HG03571 (cell line): ENCODE measurements around the gene GATA5.
"Not testable (repeated sequence)": the region's sequence is repeated elsewhere in the genome, so short reads cannot be mapped to it uniquely, and the experiment has no call there.

ENCODE experiments used
- ATAC-seq: cut with Tn5 transposase; IDR thresholded peaks from one replicate; pipeline ENCODE4 v1.9.1; 2021; ENCODE audit not compliant: unreplicated experiment

Gene GATA5

DNA sequence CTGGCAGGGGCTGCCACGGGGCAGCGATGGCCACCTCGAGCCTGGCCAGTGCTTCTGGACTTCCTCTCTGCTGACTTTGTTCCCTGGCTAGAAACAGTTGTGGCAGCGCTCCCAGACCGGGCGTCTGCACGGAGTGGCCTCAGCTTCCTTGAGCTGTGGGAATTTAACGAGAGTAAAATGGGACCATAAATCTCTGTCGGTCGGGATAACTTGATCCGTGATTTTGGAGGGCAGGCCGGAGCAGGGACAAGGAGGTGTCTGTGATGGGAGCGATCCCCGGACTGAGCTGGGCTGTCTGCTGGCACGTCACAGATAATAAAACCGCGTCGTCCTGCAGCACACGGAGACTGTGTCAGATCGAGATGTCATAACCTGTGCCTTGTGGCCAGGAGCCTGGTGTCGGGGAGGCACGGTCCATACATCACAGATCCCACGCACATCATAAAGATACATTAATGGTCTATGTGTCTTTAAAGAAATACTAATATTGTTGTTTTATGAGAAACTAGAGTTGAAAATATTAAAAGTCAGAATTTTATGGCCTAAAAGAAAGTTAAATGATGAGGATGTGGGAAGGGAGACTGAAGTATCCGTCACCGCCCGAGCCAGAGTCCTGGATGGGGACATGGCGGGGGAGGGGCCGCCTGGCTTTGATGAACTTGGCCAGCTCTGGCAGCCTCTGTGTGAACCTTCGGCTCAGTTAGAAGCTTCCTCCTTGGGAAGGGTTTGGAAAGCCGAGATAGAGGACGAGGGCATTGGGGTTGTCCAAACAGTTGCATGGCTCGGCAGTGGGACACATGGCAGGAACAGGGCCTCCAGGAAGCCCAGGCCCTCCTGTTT lies 41.9 kb downstream of the GATA5 start:
- ATAC-seq, result no peak

DNA sequence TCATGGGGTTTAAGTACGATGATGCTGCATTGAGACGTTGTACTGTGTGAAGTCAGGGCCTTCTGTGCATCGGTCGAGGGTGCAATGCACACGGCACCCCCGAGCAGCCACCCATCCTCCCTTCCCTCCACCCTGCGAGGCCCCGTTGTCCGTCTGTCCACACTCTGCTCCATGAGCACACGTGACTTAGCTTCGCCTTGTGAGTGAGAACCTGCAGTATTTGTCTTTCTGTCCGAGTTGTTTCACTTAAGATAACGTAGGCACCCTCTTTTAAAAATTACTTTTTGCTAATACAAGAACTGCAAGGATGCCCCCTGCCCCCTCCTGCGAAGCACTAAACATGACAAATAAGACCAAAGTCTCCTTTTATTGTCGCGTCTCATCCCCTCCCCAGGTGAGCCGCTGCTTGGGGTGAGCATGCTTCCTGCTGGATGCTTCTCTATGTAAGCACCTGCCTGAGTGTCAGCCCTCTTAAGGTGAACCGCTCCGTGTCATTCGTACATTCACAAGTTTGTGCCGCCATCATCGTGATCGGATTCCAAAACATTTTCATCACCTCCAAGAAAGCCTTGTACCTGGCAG lies 44.8 kb downstream of the GATA5 start:
- ATAC-seq, result no peak

DNA sequence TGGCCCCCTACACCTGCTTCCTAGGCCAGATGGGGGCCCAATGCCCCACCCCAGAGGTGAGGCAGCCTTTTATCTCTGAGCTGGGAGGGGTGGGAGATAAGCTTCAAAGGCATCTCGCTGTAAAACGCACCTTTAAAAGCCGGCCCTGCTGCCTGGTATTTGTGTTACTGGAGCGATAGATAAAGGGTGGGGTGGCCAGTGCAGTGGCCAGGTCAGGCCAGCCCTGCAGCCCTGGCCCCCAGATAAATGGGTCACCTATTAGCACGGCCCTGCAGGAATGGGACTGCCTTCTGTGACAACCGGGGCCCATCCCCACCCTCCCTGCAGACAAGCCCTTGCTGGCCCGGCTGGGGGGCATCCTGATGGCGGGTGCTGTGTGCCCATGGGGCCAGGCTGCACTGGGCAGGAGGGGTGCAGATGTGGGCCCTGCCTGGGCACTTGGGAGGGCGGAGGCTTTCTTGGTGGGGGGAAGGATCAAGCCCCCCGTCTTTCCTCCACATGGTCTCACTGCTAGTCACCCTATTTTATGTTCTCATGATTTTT lies 45.4 kb downstream of the GATA5 start:
- ATAC-seq, result no peak

DNA sequence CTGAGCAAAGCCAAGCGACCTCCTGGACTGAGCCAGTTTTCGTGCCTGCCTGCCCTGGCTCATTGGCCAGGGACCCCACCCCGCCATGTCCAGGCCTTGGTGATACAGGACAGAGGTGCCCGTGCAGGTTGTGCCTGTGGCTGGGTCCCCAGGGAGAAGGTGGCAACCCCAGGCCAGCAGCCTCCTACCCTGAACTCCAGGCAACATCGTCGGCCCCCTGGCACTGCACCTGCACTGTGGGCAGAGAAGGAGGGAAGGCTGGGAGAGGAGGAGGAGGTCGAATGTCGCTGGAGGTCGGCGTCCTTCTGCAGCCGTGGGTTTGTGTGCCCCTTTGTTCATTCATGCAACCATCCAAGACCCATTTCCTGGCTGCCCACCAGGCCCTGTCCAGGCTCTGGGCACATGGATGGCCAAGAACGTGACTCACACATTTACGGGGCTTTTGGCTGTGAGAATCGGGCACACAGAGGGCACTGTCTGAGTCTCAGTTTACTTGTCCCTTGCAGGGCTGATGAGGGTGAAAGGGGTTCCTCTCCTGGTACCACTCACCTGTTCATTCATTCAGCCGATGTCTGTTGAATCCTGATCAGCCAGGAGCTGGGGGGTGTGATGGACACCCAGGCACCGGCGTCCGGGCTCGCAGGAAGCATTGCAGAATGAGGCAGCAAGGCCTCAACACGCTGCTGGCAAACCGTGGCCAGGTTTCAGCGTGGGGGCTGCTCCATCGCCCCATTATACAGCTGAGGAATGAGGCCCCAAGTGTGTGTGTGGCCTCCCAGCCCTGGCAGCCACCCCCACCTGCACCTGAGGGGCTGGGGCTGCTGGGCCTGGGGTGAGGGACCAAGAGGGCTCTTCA lies 46.1 kb downstream of the GATA5 start:
- no peak for ATAC-seq

DNA sequence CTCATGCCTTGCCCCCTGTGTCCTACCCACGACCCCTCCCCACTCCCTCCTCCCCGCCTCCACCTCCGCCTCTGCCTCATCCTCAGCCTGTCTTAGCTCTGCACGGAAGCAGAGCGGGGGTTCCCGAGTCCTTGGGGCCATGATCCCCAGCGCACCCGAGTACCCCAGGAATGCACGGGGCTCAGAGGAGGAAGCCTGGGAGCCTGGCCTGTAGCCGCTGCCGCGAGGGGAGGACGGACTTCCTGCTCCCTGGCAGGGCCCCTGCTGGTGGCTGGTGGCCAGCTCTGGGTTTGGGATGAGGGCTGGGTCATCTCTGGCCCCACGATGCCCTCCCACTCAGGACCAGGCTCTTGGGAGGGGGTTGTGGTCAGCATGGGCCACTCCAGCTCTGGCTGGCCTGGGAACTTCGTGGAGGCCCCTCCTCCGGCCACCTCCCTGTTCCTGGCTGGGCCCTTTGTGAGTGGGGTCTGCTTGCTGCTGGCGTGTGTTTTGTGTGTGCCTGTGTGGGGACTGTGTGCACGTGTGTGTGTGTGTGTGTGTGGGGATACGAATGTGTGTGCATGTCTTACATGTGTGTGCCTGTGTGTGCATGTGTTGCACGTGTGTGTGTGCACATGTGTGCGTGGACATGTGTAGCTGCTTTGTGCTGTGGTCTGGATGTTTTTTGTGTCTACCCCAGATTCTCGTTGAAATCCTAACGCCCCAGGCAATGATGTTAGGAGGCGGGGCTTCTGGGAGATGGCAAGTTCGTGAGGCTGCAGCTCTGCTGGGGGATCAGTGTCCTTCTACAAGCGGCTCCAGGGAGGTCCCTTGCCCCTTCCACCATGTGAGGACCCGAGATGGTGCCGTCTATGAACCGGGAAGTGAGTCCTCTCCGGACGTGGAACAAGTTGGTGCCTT lies 47.1 kb downstream of the GATA5 start:
- ATAC-seq, result no peak

DNA sequence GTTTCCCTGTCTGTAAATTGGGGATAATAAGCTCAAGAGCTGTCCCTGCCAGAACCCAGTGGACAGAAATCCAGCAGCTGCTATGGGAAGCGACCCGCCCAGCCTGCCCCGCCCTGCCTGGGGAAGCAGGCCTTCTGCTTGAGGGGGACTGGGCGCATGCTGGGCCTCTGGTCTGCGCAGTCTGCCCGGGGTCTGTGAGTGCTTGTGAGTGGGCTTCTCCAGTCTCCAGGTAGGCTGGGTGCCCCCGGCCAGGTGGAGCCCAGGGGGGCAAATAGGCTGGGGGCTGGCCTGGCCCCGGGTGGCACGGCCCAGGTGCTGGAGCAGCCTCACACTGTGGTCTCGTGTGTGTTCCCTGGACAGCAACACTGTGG lies 47.8 kb downstream of the GATA5 start:
- ATAC-seq, result no peak

DNA sequence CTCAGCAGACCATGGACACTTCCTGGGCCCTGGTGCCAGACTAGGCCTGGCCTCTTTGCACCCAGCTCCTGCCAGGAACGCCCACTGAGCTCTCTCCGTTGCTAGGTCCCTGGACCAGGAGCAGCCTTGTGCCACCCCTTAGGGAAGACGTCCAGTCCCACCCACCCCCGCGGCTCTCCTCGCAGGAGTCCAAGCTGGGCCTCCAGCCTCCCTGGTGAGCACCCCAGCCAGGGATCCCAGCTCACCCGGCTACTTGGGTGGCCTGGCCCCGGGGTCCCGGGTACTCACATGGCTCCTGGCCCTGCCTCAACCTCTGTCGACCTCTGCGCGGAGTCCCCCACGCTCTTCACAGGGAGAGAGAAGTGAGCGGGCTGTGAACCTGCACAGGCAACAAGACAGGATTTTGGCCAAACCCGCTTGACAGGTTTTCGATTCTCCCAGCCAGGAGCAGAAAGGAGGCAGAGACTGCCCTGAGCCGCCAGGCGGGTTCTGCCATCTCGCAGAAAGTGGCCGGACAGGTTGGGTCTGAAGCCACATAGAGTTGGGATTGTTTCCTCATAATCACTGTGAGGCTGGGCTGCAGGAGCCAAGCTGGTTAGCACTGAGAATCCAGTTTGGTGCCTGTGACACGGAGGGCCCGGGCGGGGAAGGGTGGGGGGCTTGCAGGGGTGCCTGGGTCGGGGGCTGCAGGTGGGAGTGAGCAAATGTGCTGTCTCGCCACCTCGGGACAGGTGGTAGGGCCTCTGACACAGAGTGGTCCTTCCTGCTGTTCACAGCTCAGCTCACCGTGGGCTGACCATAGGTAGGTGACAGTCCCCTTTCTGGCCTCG lies 48.4 kb downstream of the GATA5 start, which contains the start of gene RBBP8NL:
TSS of gene RBBP8NL (minus strand) at position 368 of the 830 bp plus-strand sequence. CDS start 7,892 bp downstream, outside the sequence.
- ATAC-seq, result no peak

DNA sequence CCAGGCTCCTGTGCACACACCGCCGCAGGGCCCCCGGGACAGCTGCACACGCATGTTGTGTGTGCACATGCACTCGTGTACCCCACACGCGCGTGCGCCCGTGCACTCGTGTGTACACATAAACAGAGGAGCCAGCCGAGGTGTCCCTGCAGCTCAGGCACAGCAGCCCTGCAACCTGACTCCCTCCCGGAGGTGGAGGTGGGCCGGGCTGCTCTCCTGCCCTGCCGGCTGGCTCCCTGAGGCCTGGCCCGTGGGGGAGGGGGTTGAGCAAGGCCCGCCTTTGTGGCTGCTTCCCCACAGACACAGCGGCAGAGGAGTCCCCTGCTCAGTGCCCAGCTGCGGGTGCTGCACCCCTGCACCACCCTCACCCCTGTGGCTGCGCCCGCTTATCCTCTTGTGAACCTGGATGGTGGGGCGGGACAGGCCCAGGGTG lies 49.1 kb downstream of the GATA5 start:
- no peak for ATAC-seq

DNA sequence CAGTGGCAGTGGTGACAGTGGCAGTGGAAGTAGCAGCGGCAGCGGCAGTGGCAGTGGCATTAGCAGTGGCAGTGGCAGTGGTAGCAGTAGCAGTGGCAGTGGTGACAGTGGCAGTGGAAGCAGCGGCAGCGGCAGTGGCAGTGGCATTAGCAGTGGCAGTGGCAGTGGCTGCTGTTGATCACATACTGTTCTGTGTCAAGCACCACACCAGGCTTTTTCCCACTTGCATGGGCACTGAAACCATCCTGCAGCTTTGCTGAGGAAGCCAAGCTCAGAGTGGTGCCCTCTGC lies 49.8 kb downstream of the GATA5 start:
- ATAC-seq, result not testable (repeated sequence)

DNA sequence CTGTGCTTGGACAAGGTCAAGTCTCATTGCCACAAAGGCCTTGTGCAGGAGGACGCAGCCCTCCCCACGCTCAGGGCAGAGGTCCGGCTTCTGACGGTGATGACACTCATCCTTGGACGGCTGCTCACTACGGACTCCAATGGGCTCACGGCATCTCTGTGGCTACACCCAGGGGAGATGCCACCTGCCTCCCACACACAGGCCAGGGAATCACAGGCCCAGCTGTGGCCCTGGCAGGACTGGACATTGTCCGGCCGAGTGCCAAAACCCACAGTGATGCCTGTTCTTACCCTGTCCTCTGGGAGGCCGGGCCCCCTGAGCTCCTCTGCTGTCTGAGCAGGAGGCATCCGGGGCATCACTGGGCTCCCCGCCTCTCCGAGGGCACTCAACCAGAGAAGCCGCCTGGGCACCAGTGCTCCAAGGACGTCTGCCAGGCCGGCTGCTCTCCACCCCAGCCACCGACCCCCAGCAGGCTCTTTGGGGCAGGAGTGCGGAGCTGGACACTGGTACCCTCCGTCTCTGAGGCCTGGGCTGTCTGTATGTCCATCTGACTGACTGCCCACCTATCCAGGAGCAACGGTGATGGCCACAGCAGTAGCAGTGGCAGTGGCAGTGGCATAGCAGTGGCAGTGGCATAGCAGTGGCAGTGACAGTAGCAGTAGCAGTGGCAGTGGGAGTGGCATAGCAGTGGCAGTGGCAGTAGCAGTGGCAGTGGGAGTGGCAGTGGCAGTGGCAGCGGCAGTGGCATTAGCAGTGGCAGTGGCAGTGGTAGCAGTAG lies 50.3 kb downstream of the GATA5 start:
- ATAC-seq, result no peak

DNA sequence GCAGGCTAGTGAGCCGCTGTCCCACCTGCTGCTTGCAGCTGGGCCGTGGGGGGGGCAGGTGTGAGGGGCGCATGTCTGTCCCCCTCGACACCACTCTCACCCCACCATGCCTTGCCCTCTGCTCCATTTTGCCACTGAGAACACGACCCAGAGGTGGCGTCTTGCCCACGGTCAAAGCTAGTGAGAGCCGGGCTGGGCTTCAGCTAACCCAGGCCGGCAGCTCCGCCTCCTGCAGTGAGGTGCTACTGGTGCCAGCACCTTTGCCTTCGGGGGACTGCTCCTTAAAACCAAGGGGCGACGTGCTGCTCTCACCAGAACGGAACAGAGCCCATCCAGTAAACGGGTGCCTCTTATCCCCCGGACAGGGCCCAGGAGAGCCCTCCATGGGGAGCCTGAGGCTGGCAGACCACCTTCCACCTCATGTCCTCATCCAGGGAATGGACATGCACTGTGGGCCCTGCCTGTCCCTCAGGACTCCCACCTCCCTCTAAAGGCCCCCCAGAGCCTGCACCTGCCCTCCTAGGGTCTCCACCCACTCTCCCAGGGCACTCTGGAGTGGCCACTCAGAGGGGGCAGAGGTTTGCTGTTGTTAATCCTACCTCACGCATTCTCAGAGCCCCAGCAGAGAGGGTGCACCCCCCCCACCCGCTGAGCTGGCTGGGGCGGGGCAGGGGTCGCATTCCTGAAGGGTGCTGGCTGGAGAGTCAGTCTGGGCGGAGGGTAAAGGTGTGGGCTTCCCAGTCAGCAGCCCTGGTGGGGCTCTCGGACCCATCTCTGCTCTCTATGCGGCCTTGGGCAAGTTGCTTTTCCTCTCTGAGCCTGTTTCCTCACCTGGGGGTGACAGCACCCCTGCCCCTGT lies 51.3 kb downstream of the GATA5 start:
- no peak for ATAC-seq

DNA sequence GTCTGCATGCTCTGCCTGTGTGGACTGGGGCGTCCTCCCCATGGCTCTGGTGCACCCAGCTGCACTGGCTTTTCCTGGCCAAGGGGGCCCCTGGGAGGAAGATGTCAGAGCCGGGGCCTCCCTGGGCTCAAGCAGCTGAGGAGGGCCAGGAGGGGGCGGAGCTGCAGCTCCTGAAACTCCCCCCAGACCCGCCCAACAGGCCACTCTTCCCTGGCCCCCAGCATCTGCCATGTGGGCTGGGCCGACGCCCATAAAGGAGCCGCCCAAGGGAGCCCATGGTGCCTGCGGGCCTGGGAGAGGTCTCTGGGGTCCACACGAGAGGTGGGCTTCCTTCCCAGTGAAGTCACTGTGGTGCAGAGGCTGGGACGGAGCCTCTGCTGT lies 52.5 kb downstream of the GATA5 start:
- no peak for ATAC-seq

DNA sequence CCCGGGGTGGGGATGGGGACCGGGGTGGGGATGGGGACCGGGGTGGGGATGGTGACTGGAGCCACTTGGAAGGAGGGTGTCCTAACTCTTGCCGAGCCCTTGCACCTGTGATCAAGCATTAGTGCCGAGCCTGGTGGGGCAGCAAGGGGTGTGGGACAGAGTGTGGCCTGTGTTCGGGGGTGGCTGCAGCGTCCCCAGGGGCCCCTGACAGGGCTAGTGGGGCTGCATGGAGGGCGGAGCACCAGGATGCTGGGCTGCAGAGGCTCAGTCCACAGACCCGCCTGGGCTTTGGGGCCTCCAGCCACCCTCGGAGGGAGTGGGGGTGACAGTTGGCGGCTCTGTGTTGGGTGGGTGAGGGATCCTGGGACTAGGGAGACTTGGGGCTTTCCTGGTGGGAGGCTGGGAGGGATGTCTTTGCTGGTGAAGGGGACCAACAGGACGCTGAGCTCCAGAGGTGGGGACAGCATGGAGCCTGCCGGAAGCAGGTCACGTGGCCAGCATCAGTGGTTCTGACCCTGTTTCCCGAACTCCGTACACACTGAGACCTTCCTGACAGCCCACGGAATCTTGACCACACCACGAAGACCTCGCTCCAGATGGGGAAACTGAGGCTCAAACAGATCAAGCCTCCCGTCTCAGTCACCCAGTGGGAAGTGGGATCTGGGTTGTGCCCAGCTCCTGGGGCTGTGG lies 53.0 kb downstream of the GATA5 start:
- ATAC-seq, result no peak

DNA sequence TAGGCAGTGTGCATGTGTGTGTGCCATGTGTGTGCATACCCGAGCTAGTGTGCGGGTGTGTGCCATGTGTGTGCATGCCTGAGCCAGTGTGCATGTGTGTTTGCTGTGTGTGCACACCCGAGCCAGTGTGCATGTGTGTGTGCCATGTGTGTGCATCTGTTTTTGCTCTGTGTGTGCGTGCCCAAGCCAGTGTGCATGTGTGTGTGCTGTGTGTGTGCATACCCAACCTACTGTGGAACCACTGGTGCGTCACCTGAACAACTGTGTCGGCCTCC lies 54.1 kb downstream of the GATA5 start:
- no peak for ATAC-seq

DNA sequence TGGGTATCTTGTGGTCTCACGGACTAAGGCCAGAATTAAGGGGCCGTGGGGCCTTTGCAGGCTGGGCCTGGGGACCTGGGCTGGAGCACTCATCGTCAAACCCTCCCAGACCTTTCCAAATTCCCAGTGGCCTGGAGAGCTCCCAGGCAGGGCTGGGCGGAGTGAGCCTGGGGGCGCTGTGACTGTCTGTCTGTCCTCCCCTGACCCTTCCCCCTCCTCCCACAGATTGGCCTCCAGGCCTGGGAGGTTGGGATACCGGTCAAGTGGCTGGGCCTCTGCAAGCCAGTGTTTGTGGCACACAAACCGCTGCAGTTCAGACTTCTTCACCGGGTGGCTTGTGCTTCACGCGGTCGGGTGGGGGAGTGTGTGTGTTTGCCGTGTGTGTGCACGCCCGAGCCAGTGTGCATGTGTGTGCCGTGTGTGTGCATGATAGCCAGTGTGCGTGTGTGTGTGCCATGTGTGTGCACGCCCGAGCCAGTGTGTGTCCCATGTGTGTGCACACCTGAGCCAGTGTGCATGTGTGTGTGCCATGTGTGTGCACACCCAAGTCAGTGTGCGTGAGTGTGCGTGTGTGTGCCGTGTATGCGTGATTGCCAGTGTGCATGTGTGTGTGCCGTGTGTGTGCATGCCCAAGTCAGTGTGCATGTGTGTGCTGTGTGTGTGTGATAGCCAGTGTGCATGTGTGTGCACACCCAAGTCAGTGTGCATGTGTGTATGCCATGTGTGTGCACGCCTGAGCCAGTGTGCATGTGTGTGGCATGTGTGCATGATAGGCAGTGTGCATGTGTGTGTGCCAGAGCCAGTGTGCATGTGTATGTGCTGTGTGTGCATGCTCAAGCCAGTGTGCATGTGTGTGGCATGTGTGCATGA lies 54.7 kb downstream of the GATA5 start:
- no peak for ATAC-seq

DNA sequence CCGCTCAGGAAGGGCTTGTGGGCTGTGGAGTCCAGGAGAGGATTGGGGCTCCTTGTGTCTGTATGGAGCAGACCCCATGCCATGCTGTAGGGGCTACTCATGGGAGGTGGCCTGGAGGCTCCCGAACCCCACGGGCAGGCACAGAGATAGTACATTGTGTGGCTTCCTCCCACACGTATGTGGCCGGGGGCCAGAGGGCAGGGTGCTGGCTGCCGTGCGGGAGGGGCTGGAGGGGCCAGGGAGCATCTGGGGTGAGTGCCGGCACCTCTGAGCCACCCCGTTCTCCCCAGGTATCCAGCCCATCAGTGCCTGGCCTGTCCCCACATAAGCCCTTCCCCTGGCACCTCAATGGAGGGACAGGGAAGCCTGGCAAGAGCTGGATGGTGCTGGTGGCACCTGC lies 56.0 kb downstream of the GATA5 start:
- ATAC-seq, result no peak
